HL-60 (cell line): ENCODE measurements around the gene DPP10.

Source experiments
- DNase-seq, 2 experiments: peaks; one replicate each; pipeline ENCODE4 v3.0.0-alpha.2; 2010 to 2020; ENCODE audit warnings: low read depth in 1 of 2, low spot score in 1 of 2
- H3K27ac ChIP-seq: fragments of 250-450 bp; sonication (Bioruptor Pico); replicated peaks from 2 replicates; pipeline ENCODE4 v1.5.1; 2020; ENCODE audit warnings: mild to moderate bottlenecking, moderate library complexity
- H3K27me3 ChIP-seq: fragments of 250-450 bp; sonication (Bioruptor Pico); 2 replicates; pipeline ENCODE4 v1.5.1; 2021; ENCODE audit warnings: mild to moderate bottlenecking, moderate library complexity; ENCODE audit not compliant: insufficient read depth, poor library complexity, severe bottlenecking
- H3K4me3 ChIP-seq: replicated peaks from 2 replicates; pipeline ENCODE4 v1.5.1; 2011; ENCODE audit warnings: mild to moderate bottlenecking, control low read depth, low read length; ENCODE audit not compliant: insufficient read depth
- GABPA ChIP-seq: IDR thresholded peaks from 2 replicates; pipeline ENCODE4 v1.6.1; 2012; ENCODE audit warnings: low read depth
- POLR2AphosphoS5 ChIP-seq: IDR thresholded peaks from 2 replicates; pipeline ENCODE4 v1.6.1; 2012; ENCODE audit warnings: low read depth
- REST ChIP-seq: IDR thresholded peaks from 2 replicates; pipeline ENCODE4 v1.6.1; 2012; ENCODE audit warnings: low read depth; ENCODE audit not compliant: insufficient replicate concordance
- SPI1 ChIP-seq: IDR thresholded peaks from 2 replicates; pipeline ENCODE4 v1.6.1; 2012; ENCODE audit warnings: low read depth, mild to moderate bottlenecking, borderline replicate concordance
- TF ChIP-seq, protein P1 (sequence below): IDR thresholded peaks from one replicate; pipeline ENCODE4 v1.5.1; 2011; ENCODE audit warnings: low read length, control low read depth, inconsistent platforms; ENCODE audit not compliant: insufficient read depth

Gene DPP10

DNA sequence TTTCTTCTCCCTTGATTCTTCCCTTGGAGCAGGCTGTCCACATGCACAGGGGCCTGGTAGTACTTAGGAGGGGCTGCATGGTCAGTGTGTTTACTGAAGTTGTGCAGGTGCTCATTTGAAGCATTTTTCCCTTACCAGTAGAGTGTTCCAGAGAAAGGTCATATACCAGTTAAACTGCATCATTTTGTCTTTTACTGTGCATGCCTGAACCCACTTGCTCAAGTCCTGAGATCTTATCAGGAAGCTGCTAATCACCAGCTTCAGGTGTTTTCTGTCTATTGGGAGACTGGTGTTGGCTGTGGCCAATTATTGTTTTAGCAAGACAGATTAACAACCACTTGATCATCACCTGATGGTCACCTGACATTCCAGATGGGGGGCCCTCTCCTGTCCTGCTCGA, 676.6 kb downstream of the DPP10 start:
- H3K27ac ChIP-seq, result no peak overlapping the region
- no peaks in the 10 kb centered on the region for H3K27me3 ChIP-seq
- no peak overlapping the region for H3K4me3 ChIP-seq
- DNase-seq, result no peak
- TF ChIP-seq SPI1 (no peak), GABPA (no peak), REST (no peak), POLR2AphosphoS5 (no peak)
- TF ChIP-seq, protein P1, sequence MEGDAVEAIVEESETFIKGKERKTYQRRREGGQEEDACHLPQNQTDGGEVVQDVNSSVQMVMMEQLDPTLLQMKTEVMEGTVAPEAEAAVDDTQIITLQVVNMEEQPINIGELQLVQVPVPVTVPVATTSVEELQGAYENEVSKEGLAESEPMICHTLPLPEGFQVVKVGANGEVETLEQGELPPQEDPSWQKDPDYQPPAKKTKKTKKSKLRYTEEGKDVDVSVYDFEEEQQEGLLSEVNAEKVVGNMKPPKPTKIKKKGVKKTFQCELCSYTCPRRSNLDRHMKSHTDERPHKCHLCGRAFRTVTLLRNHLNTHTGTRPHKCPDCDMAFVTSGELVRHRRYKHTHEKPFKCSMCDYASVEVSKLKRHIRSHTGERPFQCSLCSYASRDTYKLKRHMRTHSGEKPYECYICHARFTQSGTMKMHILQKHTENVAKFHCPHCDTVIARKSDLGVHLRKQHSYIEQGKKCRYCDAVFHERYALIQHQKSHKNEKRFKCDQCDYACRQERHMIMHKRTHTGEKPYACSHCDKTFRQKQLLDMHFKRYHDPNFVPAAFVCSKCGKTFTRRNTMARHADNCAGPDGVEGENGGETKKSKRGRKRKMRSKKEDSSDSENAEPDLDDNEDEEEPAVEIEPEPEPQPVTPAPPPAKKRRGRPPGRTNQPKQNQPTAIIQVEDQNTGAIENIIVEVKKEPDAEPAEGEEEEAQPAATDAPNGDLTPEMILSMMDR, result no peak

DNA sequence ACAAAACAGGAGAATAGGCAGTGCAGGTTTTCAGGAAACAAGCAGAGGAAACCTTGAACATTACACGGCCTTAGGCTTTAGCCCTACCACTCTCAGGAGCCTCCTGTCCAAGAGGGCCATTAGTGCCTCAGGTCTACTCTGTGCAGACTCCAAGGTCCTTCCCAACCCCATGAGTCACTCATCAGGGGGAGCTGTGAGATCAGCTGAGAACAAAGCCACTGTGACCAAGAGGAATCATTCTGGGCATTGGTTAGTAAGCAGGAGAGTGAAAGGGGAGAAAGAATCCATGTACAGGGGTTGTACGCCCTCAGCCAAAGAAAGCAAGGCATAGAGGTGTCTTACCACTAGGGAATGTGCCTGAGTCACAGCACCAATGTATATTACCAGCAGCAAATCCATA, 680.3 kb downstream of the DPP10 start:
- Histone ChIP-seq H3K27me3 (no peaks in the 10 kb centered on the region), H3K27ac (no peak overlapping the region), H3K4me3 (no peak overlapping the region)
- DNase-seq, result no peak
- TF ChIP-seq, protein P1, result no peak
- TF ChIP-seq POLR2AphosphoS5 (no peak), GABPA (no peak), SPI1 (no peak), REST (no peak)

- Histone ChIP-seq H3K27ac (no peak overlapping the region), H3K4me3 (no peak overlapping the region), H3K27me3 (no peaks in the 10 kb centered on the region)
- no peak for DNase-seq
- TF ChIP-seq GABPA (no peak), POLR2AphosphoS5 (no peak), SPI1 (no peak), REST (no peak)
- TF ChIP-seq, protein P1, result no peak
Observed at GRCh38 chr2:115124817-115125216, 682.4 kb downstream of the DPP10 start.
